Measurements from ENCODE around the gene MANSC1. TPM values are rescaled to one million over a fixed set of nuclear protein-coding genes. Genes with fewer than 3 reads are reported as not detected.

Gene MANSC1
- total and polyA plus RNA-seq, 7 donors = 5.8 to 21.4 (median 11.6) TPM

DNA sequence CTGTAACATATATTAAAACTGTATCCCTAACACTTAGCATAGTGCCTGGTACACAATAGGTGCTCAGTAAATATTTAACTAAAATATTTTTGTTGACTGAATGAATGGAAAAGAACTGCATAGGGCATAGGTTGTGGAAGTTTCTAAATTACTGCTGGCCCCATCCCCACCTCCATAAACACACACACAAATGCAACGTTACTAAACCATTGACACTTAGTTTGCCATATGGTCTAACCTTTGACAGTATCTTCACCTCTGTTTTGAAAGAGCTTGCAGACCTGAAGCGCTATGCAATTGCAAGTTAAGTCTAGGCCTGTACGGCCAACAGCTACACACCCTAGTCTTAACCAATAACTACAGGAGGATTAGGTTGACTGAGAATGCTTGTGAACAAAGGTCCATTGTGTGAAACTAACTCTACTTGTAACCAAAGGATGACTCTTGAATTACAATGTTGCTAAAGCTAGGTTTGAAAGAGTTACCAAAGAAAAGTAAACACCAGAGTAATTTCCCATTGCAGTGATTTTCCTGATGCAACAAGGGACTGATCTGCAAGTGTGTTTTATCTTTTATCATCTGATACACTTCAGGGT is 924 bp upstream of the MANSC1 start:
- Histone ChIP-seq H3K4me3 (no peak overlapping the region), H3K27ac (peak overlapping the region; percentile 86 to 94 (median 90)), H3K36me3 (no peaks in the 10 kb centered on the region), H3K9me3 (no peaks in the 10 kb centered on the region), H3K27me3 (no peaks in the 10 kb centered on the region), H3K4me1 (peaks cover 0 to 12% (median 8%) of the 10 kb centered on the region in 4 donors)
- TF ChIP-seq POLR2A (IDR thresholded peaks at IDR 0.05) (no peak), EP300 (IDR thresholded peaks at IDR 0.05) (no peak), POLR2AphosphoS5 (IDR thresholded peaks at IDR 0.05) (no peak)
- TF ChIP-seq, protein P1, sequence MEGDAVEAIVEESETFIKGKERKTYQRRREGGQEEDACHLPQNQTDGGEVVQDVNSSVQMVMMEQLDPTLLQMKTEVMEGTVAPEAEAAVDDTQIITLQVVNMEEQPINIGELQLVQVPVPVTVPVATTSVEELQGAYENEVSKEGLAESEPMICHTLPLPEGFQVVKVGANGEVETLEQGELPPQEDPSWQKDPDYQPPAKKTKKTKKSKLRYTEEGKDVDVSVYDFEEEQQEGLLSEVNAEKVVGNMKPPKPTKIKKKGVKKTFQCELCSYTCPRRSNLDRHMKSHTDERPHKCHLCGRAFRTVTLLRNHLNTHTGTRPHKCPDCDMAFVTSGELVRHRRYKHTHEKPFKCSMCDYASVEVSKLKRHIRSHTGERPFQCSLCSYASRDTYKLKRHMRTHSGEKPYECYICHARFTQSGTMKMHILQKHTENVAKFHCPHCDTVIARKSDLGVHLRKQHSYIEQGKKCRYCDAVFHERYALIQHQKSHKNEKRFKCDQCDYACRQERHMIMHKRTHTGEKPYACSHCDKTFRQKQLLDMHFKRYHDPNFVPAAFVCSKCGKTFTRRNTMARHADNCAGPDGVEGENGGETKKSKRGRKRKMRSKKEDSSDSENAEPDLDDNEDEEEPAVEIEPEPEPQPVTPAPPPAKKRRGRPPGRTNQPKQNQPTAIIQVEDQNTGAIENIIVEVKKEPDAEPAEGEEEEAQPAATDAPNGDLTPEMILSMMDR (IDR thresholded peaks at IDR 0.05) = no peak
- DNase-seq = no peak
- WGBS, 2 donors = 27 to 69% methylated on average over 3 of the region's 3 CpGs
- intact Hi-C loops (cut with DNase I) = no loop called here

- H3K27me3 ChIP-seq = no peaks in the 10 kb centered on the region
- peaks cover 0 to 53% (median 3%) of the 10 kb centered on the region in 4 donors for H3K36me3 ChIP-seq
- peaks cover 0 to 12% (median 2%) of the 10 kb centered on the region in 4 donors for H3K4me1 ChIP-seq
- peak overlapping the region in 1 of 4 donors; percentile 29 for H3K27ac ChIP-seq
- WGBS, 2 donors = 73 to 88% methylated on average over 8 of the region's 8 CpGs
- TF ChIP-seq, protein P1 (IDR thresholded peaks at IDR 0.05) = no peak
- no peak for TF ChIP-seq EP300 (IDR thresholded peaks at IDR 0.05)
- TF ChIP-seq POLR2AphosphoS5 (IDR thresholded peaks at IDR 0.05) = no peak
- no peak for TF ChIP-seq POLR2A (IDR thresholded peaks at IDR 0.05)
- H3K4me3 ChIP-seq = no peak overlapping the region
- H3K9me3 ChIP-seq = no peaks in the 10 kb centered on the region
- no peak for DNase-seq
- intact Hi-C loops (cut with DNase I) = loop anchor here (10.0 kb wide), 1 partner anchor 764 kb away; no protein-coding TSS in a partner anchor
Observed at GRCh38 chr12:12338527-12339168, 11.4 kb downstream of the MANSC1 start.

- intact Hi-C loops (cut with DNase I) = loop anchor here (10.0 kb wide), 1 partner anchor 762 kb away; no protein-coding TSS in a partner anchor
- WGBS, 2 donors = 93% methylated on average over 1 of the region's 1 CpG
- peaks cover 0 to 37% (median 0%) of the 10 kb centered on the region in 4 donors for H3K36me3 ChIP-seq
- TF ChIP-seq POLR2A (IDR thresholded peaks at IDR 0.05) (no peak), POLR2AphosphoS5 (IDR thresholded peaks at IDR 0.05) (no peak), EP300 (IDR thresholded peaks at IDR 0.05) (no peak)
- TF ChIP-seq, protein P1 (IDR thresholded peaks at IDR 0.05) = no peak
- peaks cover 0 to 16% (median 2%) of the 10 kb centered on the region in 4 donors for H3K4me1 ChIP-seq
- no peaks in the 10 kb centered on the region for H3K27me3 ChIP-seq
- no peak for DNase-seq
- no peak overlapping the region for H3K27ac ChIP-seq
- H3K4me3 ChIP-seq = no peak overlapping the region
- no peaks in the 10 kb centered on the region for H3K9me3 ChIP-seq
Observed at GRCh38 chr12:12336511-12336910, 13.5 kb downstream of the MANSC1 start.

GRCh38 chr12:12336049-12336411 is 14.0 kb downstream of the MANSC1 start:
- intact Hi-C loops (cut with DNase I) = loop anchor here (10.0 kb wide), 1 partner anchor 761 kb away; no protein-coding TSS in a partner anchor
- TF ChIP-seq POLR2A (IDR thresholded peaks at IDR 0.05) = no peak
- TF ChIP-seq, protein P1 (IDR thresholded peaks at IDR 0.05) = no peak
- TF ChIP-seq POLR2AphosphoS5 (IDR thresholded peaks at IDR 0.05) = no peak
- TF ChIP-seq EP300 (IDR thresholded peaks at IDR 0.05) = no peak
- H3K27ac ChIP-seq = no peak overlapping the region
- no peak for DNase-seq
- peaks cover 0 to 35% (median 0%) of the 10 kb centered on the region in 4 donors for H3K36me3 ChIP-seq
- H3K27me3 ChIP-seq = no peaks in the 10 kb centered on the region
- no peak overlapping the region for H3K4me3 ChIP-seq
- WGBS, 2 donors = 77 to 86% methylated on average over 5 of the region's 5 CpGs
- no peaks in the 10 kb centered on the region for H3K9me3 ChIP-seq
- peaks cover 0 to 16% (median 2%) of the 10 kb centered on the region in 4 donors for H3K4me1 ChIP-seq

Data from sigmoid colon (tissue), 7 donors.